HG03103 (cell line): Measurements from ENCODE around the gene KRTAP4-7.
"Not testable (repeated sequence)": the region's sequence is repeated elsewhere in the genome, so short reads cannot be mapped to it uniquely, and the experiment has no call there.

Source experiments
- ATAC-seq: cut with Tn5 transposase; IDR thresholded peaks from one replicate; pipeline ENCODE4 v1.9.1; 2021; ENCODE audit warnings: low read depth; ENCODE audit not compliant: unreplicated experiment

The KRTAP4-7 gene

DNA sequence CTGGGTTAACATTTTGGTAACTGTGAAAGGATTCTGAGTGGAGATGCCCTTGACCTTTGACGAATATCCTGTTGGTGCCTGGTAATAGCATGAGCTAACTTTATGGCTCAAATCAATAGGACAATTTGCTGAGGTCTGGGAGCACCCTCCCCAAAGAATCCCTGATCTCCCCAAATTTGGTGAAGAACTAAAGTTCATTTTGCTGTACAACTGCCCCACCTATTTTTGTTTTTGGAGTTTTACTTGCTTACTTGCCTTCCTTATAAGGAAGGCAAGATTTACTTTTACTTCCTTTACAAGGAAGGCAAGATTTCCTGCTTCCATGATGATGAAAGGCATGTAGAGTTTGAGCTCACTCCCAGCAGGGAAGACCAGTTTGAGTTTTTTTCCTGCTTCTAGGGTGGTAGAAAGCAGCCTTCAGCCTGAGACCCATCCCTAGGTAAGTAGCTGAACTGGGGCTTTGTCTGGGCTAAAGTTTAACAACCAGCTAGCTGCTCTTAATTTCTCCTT lies 24.0 kb downstream of the KRTAP4-7 start:
- ATAC-seq: no peak

GRCh38 chr17:41108728-41109386 lies 24.9 kb downstream of the KRTAP4-7 start:
- not testable (repeated sequence) for ATAC-seq

GRCh38 chr17:41111151-41111885 lies 27.4 kb downstream of the KRTAP4-7 start:
- ATAC-seq: no peak

DNA sequence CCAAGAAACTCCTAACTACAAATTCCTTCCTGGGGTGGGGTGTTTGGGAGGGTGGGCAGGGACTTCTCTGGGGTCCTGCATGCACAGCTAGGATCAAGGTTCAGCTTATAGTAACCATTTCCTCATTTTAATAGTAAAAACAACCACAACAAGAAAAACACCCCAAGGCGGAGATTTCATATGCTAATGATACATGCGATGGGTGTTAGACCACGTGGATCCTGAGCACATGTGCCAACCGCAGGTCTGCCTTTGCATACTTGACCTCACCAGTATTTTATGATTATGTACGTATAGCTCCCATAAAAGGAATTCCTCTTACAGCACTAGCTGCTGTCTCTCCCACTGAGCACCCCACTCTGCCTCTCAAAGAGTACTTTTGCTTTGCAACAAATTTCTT lies 32.3 kb downstream of the KRTAP4-7 start:
- ATAC-seq: no peak

- not testable (repeated sequence) for ATAC-seq
Observed at GRCh38 chr17:41117846-41118386, 34.0 kb downstream of the KRTAP4-7 start, which contains the start of gene KRTAP4-11. KRTAP4-11 (minus strand) TSS chr17:41118373; CDS start chr17:41118315, 58 bp downstream.

DNA sequence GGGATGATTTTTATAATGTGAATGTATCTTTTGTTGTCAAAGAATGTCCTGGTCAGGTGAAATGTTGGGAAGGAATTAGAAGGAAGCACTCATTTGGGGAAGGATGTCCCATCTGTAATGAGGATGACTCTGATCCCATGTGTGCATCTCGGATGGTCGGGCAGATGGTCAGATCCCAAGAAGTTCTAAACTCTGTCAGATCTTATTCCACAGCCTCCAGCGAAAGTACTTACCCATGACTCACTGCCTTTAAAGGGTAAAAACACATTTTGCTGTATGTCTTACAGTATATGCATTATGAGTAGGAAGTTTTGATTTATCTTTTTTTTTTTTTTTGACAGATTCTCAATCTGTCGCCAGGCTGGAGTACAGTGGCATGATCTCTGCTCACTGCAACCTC lies 34.8 kb downstream of the KRTAP4-7 start:
- ATAC-seq: no peak

DNA sequence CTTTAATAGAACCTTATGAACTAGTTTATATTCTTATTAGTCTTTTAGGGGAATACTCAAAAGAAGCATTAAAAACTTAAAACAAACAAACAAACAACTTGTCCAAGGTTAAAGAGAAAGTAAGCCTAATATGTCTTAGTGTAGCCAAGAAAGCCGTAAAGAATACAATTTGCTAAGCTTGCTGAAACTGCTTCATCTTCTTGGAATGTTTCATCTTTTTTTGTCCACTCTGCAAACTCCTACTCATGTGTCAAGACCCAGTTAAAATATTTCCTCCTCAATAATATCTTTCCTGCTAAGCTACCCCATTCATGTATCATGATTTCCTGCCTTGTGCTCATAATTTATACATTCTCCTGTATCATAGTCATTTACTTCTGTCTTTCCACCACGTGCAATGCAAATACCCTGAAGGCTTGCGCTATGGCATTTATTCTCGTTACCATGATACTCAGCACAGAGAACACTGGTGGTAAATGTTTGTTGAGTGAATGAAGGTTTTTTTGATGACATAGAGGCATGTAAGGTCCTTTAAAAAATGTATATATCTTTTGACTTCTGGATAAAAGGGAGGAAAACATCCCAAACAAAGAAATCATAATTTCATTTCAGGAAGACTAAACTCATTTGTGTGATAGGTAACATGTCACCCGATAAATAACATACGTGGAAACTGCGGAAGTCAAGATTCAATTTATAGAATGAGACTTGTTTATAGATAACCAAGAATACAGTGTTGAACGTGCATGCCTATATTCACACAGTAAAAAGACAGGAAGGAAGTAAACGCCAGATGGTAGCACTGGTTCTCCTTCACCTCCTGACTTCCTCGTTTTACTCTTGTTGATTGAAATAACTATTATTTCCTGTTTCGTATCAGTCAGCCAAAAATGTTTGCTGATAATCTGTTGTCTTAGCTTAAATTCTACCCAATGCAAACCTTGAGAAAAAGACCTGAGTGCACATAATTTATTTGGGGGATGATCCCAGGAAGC lies 36.0 kb downstream of the KRTAP4-7 start:
- ATAC-seq: not testable (repeated sequence)

DNA sequence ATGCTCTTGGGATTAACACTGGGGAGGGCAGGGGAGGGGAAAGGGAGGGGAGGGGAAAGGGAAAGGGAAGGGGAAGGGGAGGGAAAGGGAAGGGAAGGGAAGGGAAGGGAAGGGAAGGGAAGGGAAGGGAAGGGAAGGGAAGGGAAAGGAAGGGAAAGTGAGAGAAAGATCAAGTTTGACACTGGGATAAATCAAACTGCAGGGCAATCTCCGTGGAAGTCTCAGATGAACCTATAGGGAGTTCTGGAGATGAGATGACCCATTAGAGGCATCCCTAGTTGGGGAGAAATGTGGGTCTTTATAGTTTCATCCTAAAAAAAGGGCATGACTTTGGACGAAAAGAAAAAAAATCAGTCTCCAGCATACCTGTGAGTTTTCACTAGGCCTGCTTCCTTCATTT lies 37.8 kb downstream of the KRTAP4-7 start:
- no peak for ATAC-seq

DNA sequence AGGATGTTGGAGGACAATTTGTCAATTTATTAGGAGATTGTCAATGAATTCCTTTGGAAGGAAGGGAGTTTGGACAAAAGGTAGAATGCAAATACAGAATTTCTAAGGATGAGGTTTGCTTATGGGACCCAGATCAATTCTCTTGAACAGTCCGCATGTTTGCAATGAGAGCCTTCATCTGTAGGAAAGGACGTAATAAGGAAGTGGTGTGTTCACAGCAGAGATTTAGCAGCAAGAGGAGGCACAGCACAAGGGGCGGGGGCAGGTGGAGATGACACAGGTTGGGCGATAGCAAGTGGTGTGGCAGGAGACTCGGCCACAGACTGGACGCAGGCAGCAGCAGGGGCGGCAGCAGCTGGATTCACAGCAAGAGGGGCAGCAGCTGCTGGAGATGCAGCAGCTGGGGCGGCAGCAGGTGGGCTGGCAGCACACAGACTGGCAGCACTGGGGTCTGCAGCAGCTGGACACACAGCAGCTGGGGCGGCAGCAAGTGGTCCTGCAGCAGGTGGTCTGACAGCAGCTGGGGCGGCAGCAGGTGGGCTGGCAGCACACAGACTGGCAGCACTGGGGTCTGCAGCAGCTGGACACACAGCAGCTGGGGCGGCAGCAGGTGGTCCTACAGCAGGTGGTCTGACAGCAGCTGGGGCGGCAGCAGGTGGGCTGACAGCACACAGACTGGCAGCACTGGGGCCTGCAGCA lies 39.5 kb downstream of the KRTAP4-7 start:
- not testable (repeated sequence) for ATAC-seq

DNA sequence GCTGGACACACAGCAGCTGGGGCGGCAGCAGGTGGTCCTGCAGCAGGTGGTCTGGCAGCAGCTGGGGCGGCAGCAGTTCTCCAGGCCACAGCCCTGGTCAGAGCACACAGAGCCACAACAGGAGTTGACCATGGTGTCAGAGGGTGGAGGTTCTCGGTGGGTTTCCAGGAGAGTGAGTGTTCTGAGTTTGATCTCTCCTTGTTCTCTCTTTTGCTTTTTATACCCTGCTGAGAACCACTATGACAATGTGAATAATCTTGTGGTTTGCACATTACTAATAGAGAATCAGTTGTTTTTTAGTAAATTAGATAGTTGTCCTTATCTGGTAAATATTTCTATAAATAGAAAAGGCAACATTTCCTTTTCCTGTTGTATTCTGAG lies 40.0 kb downstream of the KRTAP4-7 start, which contains the start of gene KRTAP4-12:
TSS of gene KRTAP4-12 (minus strand) at position 192 of the 381 bp plus-strand sequence. CDS start at position 132, 60 bp downstream.
- ATAC-seq: not testable (repeated sequence)

GRCh38 chr17:41125064-41125463 lies 41.1 kb downstream of the KRTAP4-7 start:
- ATAC-seq: no peak

DNA sequence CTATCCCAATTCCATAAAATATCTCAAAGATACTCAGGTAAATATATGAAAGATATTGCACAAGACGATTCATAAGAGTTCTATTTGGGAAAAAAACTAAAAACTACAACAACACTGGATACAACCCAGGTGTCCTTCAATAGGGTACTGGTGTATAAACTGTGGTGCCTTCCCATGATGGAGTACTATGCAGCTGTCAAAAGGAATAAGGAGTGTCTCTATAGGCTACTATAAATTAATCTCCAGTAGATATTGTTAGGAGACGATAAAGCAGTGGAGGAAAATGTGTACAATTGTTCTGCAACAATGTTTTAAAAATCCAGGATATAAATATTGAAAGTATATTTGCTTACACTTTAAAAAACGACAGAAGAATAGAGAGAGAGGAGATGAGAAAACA lies 42.5 kb downstream of the KRTAP4-7 start:
- ATAC-seq: no peak

- ATAC-seq: no peak
Observed at GRCh38 chr17:41127371-41127770, 43.4 kb downstream of the KRTAP4-7 start.

GRCh38 chr17:41131979-41132378 lies 48.0 kb downstream of the KRTAP4-7 start:
- ATAC-seq: no peak

DNA sequence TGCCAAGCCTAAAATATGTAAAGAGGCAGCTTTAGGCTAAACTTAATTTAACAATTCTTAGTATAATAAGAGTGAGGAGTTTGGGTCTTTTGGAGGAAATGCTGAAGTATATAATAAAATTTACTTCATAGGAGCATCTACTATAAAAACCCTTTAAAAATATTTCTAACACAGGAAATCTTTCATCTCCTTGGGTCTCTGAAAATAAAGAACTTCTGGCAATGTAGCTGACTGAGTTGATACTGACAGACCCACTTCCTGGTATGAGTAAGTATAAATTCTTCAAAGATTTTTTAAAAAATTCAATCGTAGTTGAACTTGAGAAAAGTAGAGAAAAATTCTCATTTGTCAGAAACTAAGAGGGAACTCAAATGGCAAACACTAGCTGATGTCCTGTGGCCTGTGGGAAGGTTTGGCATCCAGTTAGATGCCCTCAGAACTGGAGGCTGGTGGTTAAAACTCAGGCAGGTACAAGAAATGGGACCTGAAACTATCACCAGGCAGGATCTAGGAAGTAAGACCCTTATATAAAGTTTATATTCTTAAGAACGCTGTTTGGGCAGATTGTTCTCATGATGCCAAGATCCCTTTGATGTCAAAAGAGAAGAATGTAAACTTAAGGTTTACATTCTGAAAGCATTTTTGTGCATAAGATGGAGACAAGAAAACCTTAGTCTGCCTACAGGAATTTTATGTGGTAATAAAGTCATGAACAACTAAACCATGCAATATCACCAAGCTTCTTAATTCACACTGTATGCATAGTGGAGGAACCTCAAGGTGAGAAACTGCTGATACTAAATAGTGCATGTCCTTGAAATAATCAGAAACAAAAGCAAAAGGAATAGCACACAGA lies 50.2 kb downstream of the KRTAP4-7 start:
- no peak for ATAC-seq
